ENCODE data around the gene CSNK1A1. TPM values are rescaled to one million over a fixed set of nuclear protein-coding genes. Genes with fewer than 3 reads are reported as not detected.
A peak's percentile ranks its signal among the peaks of the same experiment; 100 is the strongest.

CSNK1A1 gene
- polyA plus RNA-seq, 1 of the 3 experiments (the other 2 are of a cell fraction): 70.7 TPM

DNA sequence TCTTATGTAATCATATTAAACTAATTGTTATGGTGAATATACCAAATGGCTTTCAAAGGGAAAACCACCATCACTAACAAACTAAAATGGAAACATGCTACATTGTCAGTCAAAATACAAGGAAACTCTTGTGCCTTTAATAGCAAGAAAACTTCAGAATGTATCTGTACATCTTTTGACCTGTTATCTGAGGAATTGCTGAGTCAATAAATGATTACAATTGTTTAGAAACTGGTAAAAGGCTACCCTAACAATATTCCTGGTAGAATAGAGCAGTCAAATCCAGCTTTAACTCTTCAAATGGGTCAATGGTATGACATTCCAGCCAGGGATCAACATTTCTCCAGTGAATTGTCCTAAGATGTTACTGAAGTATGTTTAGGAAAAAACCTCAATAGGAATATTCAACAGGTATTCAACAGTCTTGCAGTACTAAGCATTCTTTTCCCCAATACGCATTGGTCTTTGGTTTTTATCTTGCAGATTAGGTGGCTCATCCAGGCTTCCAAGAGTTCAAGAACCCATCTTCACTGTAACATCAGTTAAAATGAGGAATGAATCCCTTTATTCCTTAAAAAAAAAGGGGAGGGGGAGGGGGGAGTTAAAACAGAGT lies 52.4 kb downstream of the CSNK1A1 start:
- Histone ChIP-seq H3K4me1 (ENCODE audit: control insufficient read depth in 1 of 2, insufficient read depth in 2 of 2, low read depth in 1 of 2, low read length in 1 of 2) (peaks cover 0 to 35% of the 10 kb centered on the region in 2 experiments; a peak in 2 of 4 replicates), H3K9ac (no peak overlapping the region), H4K20me1 (ENCODE audit: insufficient read depth) (peaks cover 6% of the 10 kb centered on the region), H3K4me3 (ENCODE audit: low read depth in 2 of 2, low read length in 1 of 2) (no peak overlapping the region), H3F3A (replicated peaks; ENCODE audit: insufficient read depth) (peaks cover 65% of the 10 kb centered on the region), H3K4me2 (no peak overlapping the region), H3K36me3 (replicated peaks in 1 of 2; ENCODE audit: control insufficient read depth in 1 of 2, insufficient read depth in 2 of 2, low read length in 1 of 2) (peaks cover 81 to 94% of the 10 kb centered on the region in 2 experiments), H2AFZ (ENCODE audit: low read depth) (no peak overlapping the region), H3K27me3 (ENCODE audit: insufficient read depth) (no peaks in the 10 kb centered on the region), H3K9me3 (no peaks in the 10 kb centered on the region), H3K9me2 (no peaks in the 10 kb centered on the region), H3K79me2 (ENCODE audit: insufficient read depth) (peaks cover 40% of the 10 kb centered on the region), H3K27ac (ENCODE audit: low read depth in 2 of 2, low read length in 1 of 2) (peak overlapping the region in 1 of 2 experiments; percentile 66; a peak in 1 of 4 replicates)
- no peak for DNase-seq
- no peak for TF ChIP-seq MAX (IDR thresholded peaks at IDR 0.05; ENCODE audit: low read depth)
- no peak for TF ChIP-seq EZH2phosphoT487 (IDR thresholded peaks at IDR 0.05; ENCODE audit: borderline replicate concordance, low read depth)
- no peak for TF ChIP-seq ELF1 (IDR thresholded peaks at IDR 0.05)
- TF ChIP-seq GABPA (IDR thresholded peaks at IDR 0.05; ENCODE audit: low read depth): no peak
- ChIA-PET POLR2A (no interaction called here), CTCF (interaction anchor here (0.7 to 2.1 kb wide), 3 partner anchors 52 to 131 kb away, joined by 3 to 6 read pairs (median 4); partner anchors contain the start of gene CSNK1A1)
- 100% methylated on average over 1 of the region's 1 CpG for WGBS (ENCODE audit: low lambda C conversion rate)

- H3K9me2 ChIP-seq: no peaks in the 10 kb centered on the region
- peaks cover 6% of the 10 kb centered on the region for H4K20me1 ChIP-seq (ENCODE audit: insufficient read depth)
- H3K9ac ChIP-seq: no peak overlapping the region
- H3K27ac ChIP-seq (ENCODE audit: low read depth in 2 of 2, low read length in 1 of 2): peak overlapping the region; percentile 48 to 66
- CTCF ChIA-PET: interaction anchor here (0.9 to 1.9 kb wide), 3 partner anchors 54 to 116 kb away, joined by 3 to 6 read pairs (median 4); no protein-coding TSS in a partner anchor
- H3K4me2 ChIP-seq: peak overlapping the region; percentile 14
- no peaks in the 10 kb centered on the region for H3K9me3 ChIP-seq
- no peak overlapping the region for H2AFZ ChIP-seq (ENCODE audit: low read depth)
- peaks cover 0 to 36% of the 10 kb centered on the region in 2 experiments; a peak in 2 of 4 replicates for H3K4me1 ChIP-seq (ENCODE audit: control insufficient read depth in 1 of 2, insufficient read depth in 2 of 2, low read depth in 1 of 2, low read length in 1 of 2)
- TF ChIP-seq NFIC (IDR thresholded peaks at IDR 0.05; ENCODE audit: borderline replicate concordance): peak; percentile 47; the same call in 1 of the 2 replicates
- TF ChIP-seq, protein P1, sequence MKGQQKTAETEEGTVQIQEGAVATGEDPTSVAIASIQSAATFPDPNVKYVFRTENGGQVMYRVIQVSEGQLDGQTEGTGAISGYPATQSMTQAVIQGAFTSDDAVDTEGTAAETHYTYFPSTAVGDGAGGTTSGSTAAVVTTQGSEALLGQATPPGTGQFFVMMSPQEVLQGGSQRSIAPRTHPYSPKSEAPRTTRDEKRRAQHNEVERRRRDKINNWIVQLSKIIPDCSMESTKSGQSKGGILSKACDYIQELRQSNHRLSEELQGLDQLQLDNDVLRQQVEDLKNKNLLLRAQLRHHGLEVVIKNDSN (IDR thresholded peaks at IDR 0.05; ENCODE audit: borderline replicate concordance, low read depth): no peak
- peak; percentile 19; the same call in 1 of the 2 replicates for TF ChIP-seq TCF12 (IDR thresholded peaks at IDR 0.05)
- no peaks in the 10 kb centered on the region for H3K27me3 ChIP-seq (ENCODE audit: insufficient read depth)
- peaks cover 68% of the 10 kb centered on the region for H3F3A ChIP-seq (replicated peaks; ENCODE audit: insufficient read depth)
- DNase-seq: no peak
- POLR2A ChIA-PET: no interaction called here
- 71% methylated on average over 3 of the region's 3 CpGs for WGBS (ENCODE audit: low lambda C conversion rate)
- H3K36me3 ChIP-seq (replicated peaks in 1 of 2; ENCODE audit: control insufficient read depth in 1 of 2, insufficient read depth in 2 of 2, low read length in 1 of 2): peaks cover 80 to 96% of the 10 kb centered on the region in 2 experiments
- no peak overlapping the region for H3K4me3 ChIP-seq (ENCODE audit: low read depth in 2 of 2, low read length in 1 of 2)
- peaks cover 27% of the 10 kb centered on the region for H3K79me2 ChIP-seq (ENCODE audit: insufficient read depth)
These were observed 53.9 kb downstream of the CSNK1A1 start for GRCh38 chr5:149497357-149497756.

GRCh38 chr5:149496917-149497316 lies 54.3 kb downstream of the CSNK1A1 start:
- no peak overlapping the region for H3K9ac ChIP-seq
- 79% methylated on average over 2 of the region's 2 CpGs for WGBS (ENCODE audit: low lambda C conversion rate)
- H3K9me3 ChIP-seq: no peaks in the 10 kb centered on the region
- no peaks in the 10 kb centered on the region for H3K27me3 ChIP-seq (ENCODE audit: insufficient read depth)
- peaks cover 6% of the 10 kb centered on the region for H4K20me1 ChIP-seq (ENCODE audit: insufficient read depth)
- ChIA-PET POLR2A (no interaction called here), CTCF (interaction anchor here (0.8 to 1.4 kb wide), 5 partner anchors 31 to 115 kb away, joined by 3 to 4 read pairs (median 3); no protein-coding TSS in a partner anchor)
- no peak overlapping the region for H3K4me3 ChIP-seq (ENCODE audit: low read depth in 2 of 2, low read length in 1 of 2)
- peaks cover 73% of the 10 kb centered on the region for H3F3A ChIP-seq (replicated peaks; ENCODE audit: insufficient read depth)
- H2AFZ ChIP-seq (ENCODE audit: low read depth): no peak overlapping the region
- H3K9me2 ChIP-seq: no peaks in the 10 kb centered on the region
- no peak overlapping the region for H3K4me2 ChIP-seq
- peaks cover 0 to 36% of the 10 kb centered on the region in 2 experiments; a peak in 2 of 4 replicates for H3K4me1 ChIP-seq (ENCODE audit: control insufficient read depth in 1 of 2, insufficient read depth in 2 of 2, low read depth in 1 of 2, low read length in 1 of 2)
- no peak for DNase-seq
- no peak for TF ChIP-seq FOXM1 (IDR thresholded peaks at IDR 0.05; ENCODE audit: low read depth)
- TF ChIP-seq NFIC (IDR thresholded peaks at IDR 0.05; ENCODE audit: borderline replicate concordance): no peak
- no peak for TF ChIP-seq RXRA (IDR thresholded peaks at IDR 0.05; ENCODE audit: borderline replicate concordance, low read depth)
- no peak for TF ChIP-seq RCOR1 (IDR thresholded peaks at IDR 0.05; ENCODE audit: low read length)
- TF ChIP-seq POLR2AphosphoS5 (IDR thresholded peaks at IDR 0.05; ENCODE audit: low read depth, low read length): no peak
- TF ChIP-seq RAD21 (IDR thresholded peaks at IDR 0.05; ENCODE audit: low read length): no peak
- no peak for TF ChIP-seq REST (IDR thresholded peaks at IDR 0.05; ENCODE audit: low read depth, low read length)
- no peak for TF ChIP-seq FOXJ3 (CRISPR knock-in tag; IDR thresholded peaks at IDR 0.05)
- TF ChIP-seq, protein P2, sequence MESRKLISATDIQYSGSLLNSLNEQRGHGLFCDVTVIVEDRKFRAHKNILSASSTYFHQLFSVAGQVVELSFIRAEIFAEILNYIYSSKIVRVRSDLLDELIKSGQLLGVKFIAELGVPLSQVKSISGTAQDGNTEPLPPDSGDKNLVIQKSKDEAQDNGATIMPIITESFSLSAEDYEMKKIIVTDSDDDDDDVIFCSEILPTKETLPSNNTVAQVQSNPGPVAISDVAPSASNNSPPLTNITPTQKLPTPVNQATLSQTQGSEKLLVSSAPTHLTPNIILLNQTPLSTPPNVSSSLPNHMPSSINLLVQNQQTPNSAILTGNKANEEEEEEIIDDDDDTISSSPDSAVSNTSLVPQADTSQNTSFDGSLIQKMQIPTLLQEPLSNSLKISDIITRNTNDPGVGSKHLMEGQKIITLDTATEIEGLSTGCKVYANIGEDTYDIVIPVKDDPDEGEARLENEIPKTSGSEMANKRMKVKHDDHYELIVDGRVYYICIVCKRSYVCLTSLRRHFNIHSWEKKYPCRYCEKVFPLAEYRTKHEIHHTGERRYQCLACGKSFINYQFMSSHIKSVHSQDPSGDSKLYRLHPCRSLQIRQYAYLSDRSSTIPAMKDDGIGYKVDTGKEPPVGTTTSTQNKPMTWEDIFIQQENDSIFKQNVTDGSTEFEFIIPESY (IDR thresholded peaks at IDR 0.05; ENCODE audit: borderline replicate concordance, low read depth): no peak
- no peak for TF ChIP-seq ELF1 (IDR thresholded peaks at IDR 0.05)
- peaks cover 79 to 95% of the 10 kb centered on the region in 2 experiments for H3K36me3 ChIP-seq (replicated peaks in 1 of 2; ENCODE audit: control insufficient read depth in 1 of 2, insufficient read depth in 2 of 2, low read length in 1 of 2)
- peaks cover 27% of the 10 kb centered on the region for H3K79me2 ChIP-seq (ENCODE audit: insufficient read depth)
- H3K27ac ChIP-seq (ENCODE audit: low read depth in 2 of 2, low read length in 1 of 2): peak overlapping the region in 1 of 2 experiments; percentile 66; a peak in 2 of 4 replicates

Measured in SK-N-SH (cell line).